ENCODE results near the gene MFAP4. TPM values are rescaled to one million over a fixed set of nuclear protein-coding genes. Genes with fewer than 3 reads are reported as not detected.

MFAP4 gene
- total and polyA plus RNA-seq, 9 donors, result 157 to 328 (median 233) TPM

GRCh38 chr17:19381361-19381740 lies 5.6 kb downstream of the MFAP4 start:
- Histone ChIP-seq H3K27ac (ENCODE audit: low read length) (no peak overlapping the region), H3K36me3 (ENCODE audit: control insufficient read depth, insufficient read depth, low read length) (peaks cover 66% of the 10 kb centered on the region), H3K4me3 (ENCODE audit: low read length) (no peak overlapping the region), H3K27me3 (ENCODE audit: control insufficient read depth, insufficient read depth, low read length) (no peaks in the 10 kb centered on the region), H3K9me3 (replicated peaks; ENCODE audit: control insufficient read depth, low read depth, low read length) (no peaks in the 10 kb centered on the region), H3K4me1 (ENCODE audit: control insufficient read depth, insufficient read depth, low read length) (peaks cover 58% of the 10 kb centered on the region)
- 83% methylated on average over 3 of the region's 7 CpGs for WGBS (ENCODE audit: insufficient coverage)
- DNase-seq, result no peak

GRCh38 chr17:19380481-19381301 lies 6.3 kb downstream of the MFAP4 start:
- DNase-seq, result no peak
- Histone ChIP-seq H3K36me3 (ENCODE audit: control insufficient read depth, insufficient read depth, low read length) (peaks cover 66% of the 10 kb centered on the region), H3K4me3 (ENCODE audit: low read length) (no peak overlapping the region), H3K9me3 (replicated peaks; ENCODE audit: control insufficient read depth, low read depth, low read length) (no peaks in the 10 kb centered on the region), H3K27ac (ENCODE audit: low read length) (no peak overlapping the region), H3K4me1 (ENCODE audit: control insufficient read depth, insufficient read depth, low read length) (peaks cover 55% of the 10 kb centered on the region), H3K27me3 (ENCODE audit: control insufficient read depth, insufficient read depth, low read length) (no peaks in the 10 kb centered on the region)
- WGBS (ENCODE audit: insufficient coverage), result 89% methylated on average over 26 of the region's 29 CpGs

GRCh38 chr17:19379361-19380065 lies 7.5 kb downstream of the MFAP4 start:
- Histone ChIP-seq H3K9me3 (replicated peaks; ENCODE audit: control insufficient read depth, low read depth, low read length) (no peaks in the 10 kb centered on the region), H3K4me3 (ENCODE audit: low read length) (peak overlapping the region; percentile 94), H3K36me3 (ENCODE audit: control insufficient read depth, insufficient read depth, low read length) (peaks cover 54% of the 10 kb centered on the region), H3K4me1 (ENCODE audit: control insufficient read depth, insufficient read depth, low read length) (peaks cover 43% of the 10 kb centered on the region), H3K27ac (ENCODE audit: low read length) (peak overlapping the region; percentile 93), H3K27me3 (ENCODE audit: control insufficient read depth, insufficient read depth, low read length) (no peaks in the 10 kb centered on the region)
- WGBS (ENCODE audit: insufficient coverage), result 69% methylated on average over 5 of the region's 13 CpGs
- DNase-seq, result no peak

GRCh38 chr17:19378416-19379360 lies 8.3 kb downstream of the MFAP4 start, which contains the start of gene MAPK7:
TSS of gene MAPK7 (plus strand) at chr17:19378498. CDS start at chr17:19378901, 403 bp downstream.
- peaks cover 35% of the 10 kb centered on the region for H3K4me1 ChIP-seq (ENCODE audit: control insufficient read depth, insufficient read depth, low read length)
- DNase-seq, result peak; percentile 41
- peak within 1 kb of the TSS; percentile 94 for H3K4me3 ChIP-seq (ENCODE audit: low read length)
- peak within 1 kb of the TSS; percentile 100 for H3K27ac ChIP-seq (ENCODE audit: low read length)
- WGBS (ENCODE audit: insufficient coverage), result 1% methylated on average over 64 of the region's 69 CpGs
- no peaks in the 10 kb centered on the region for H3K9me3 ChIP-seq (replicated peaks; ENCODE audit: control insufficient read depth, low read depth, low read length)
- H3K27me3 ChIP-seq (ENCODE audit: control insufficient read depth, insufficient read depth, low read length), result no peaks in the 10 kb centered on the region
- H3K36me3 ChIP-seq (ENCODE audit: control insufficient read depth, insufficient read depth, low read length), result peaks cover 46% of the 10 kb centered on the region

GRCh38 chr17:19377602-19378415 lies 9.2 kb downstream of the MFAP4 start:
- under 1% methylated on average over 65 of the region's 67 CpGs for WGBS (ENCODE audit: insufficient coverage)

GRCh38 chr17:19376811-19377210 lies 10.2 kb downstream of the MFAP4 start:
- DNase-seq, result no peak
- Histone ChIP-seq H3K27ac (ENCODE audit: low read length) (peak overlapping the region; percentile 100), H3K4me1 (ENCODE audit: control insufficient read depth, insufficient read depth, low read length) (peaks cover 19% of the 10 kb centered on the region), H3K36me3 (ENCODE audit: control insufficient read depth, insufficient read depth, low read length) (peaks cover 27% of the 10 kb centered on the region), H3K27me3 (ENCODE audit: control insufficient read depth, insufficient read depth, low read length) (no peaks in the 10 kb centered on the region), H3K4me3 (ENCODE audit: low read length) (peak overlapping the region; percentile 74), H3K9me3 (replicated peaks; ENCODE audit: control insufficient read depth, low read depth, low read length) (no peaks in the 10 kb centered on the region)
- no CpG with 5 or more reads among the region's 2 CpGs for WGBS (ENCODE audit: insufficient coverage)

More at GRCh38 chr17:19377602-19378415, 9.2 kb downstream of the MFAP4 start:
- Histone ChIP-seq H3K4me3 (ENCODE audit: low read length) (peak overlapping the region; percentile 94), H3K36me3 (ENCODE audit: control insufficient read depth, insufficient read depth, low read length) (peaks cover 37% of the 10 kb centered on the region), H3K4me1 (ENCODE audit: control insufficient read depth, insufficient read depth, low read length) (peaks cover 26% of the 10 kb centered on the region), H3K27me3 (ENCODE audit: control insufficient read depth, insufficient read depth, low read length) (no peaks in the 10 kb centered on the region), H3K27ac (ENCODE audit: low read length) (peak overlapping the region; percentile 100), H3K9me3 (replicated peaks; ENCODE audit: control insufficient read depth, low read depth, low read length) (no peaks in the 10 kb centered on the region)
- DNase-seq, result peak; percentile 100

GRCh38 chr17:19375732-19376131 lies 11.3 kb downstream of the MFAP4 start:
- DNase-seq, result no peak
- no peaks in the 10 kb centered on the region for H3K27me3 ChIP-seq (ENCODE audit: control insufficient read depth, insufficient read depth, low read length)
- no CpG with 5 or more reads among the region's 1 CpG for WGBS (ENCODE audit: insufficient coverage)

GRCh38 chr17:19374136-19374535 lies 12.9 kb downstream of the MFAP4 start:
- H3K4me3 ChIP-seq (ENCODE audit: low read length), result no peak overlapping the region
- H3K9me3 ChIP-seq (replicated peaks; ENCODE audit: control insufficient read depth, low read depth, low read length), result no peaks in the 10 kb centered on the region
- no peak overlapping the region for H3K27ac ChIP-seq (ENCODE audit: low read length)
- 95% methylated on average over 2 of the region's 5 CpGs for WGBS (ENCODE audit: insufficient coverage)
- H3K36me3 ChIP-seq (ENCODE audit: control insufficient read depth, insufficient read depth, low read length), result peaks cover under 1% of the 10 kb centered on the region
- H3K4me1 ChIP-seq (ENCODE audit: control insufficient read depth, insufficient read depth, low read length), result peaks cover 17% of the 10 kb centered on the region
- no peak for DNase-seq
- no peaks in the 10 kb centered on the region for H3K27me3 ChIP-seq (ENCODE audit: control insufficient read depth, insufficient read depth, low read length)

More at GRCh38 chr17:19375732-19376131, 11.3 kb downstream of the MFAP4 start:
- Histone ChIP-seq H3K36me3 (ENCODE audit: control insufficient read depth, insufficient read depth, low read length) (peaks cover 16% of the 10 kb centered on the region), H3K27ac (ENCODE audit: low read length) (no peak overlapping the region), H3K4me1 (ENCODE audit: control insufficient read depth, insufficient read depth, low read length) (peaks cover 19% of the 10 kb centered on the region), H3K9me3 (replicated peaks; ENCODE audit: control insufficient read depth, low read depth, low read length) (no peaks in the 10 kb centered on the region), H3K4me3 (ENCODE audit: low read length) (no peak overlapping the region)

- Histone ChIP-seq H3K27me3 (ENCODE audit: control insufficient read depth, insufficient read depth, low read length) (no peaks in the 10 kb centered on the region), H3K9me3 (replicated peaks; ENCODE audit: control insufficient read depth, low read depth, low read length) (no peaks in the 10 kb centered on the region), H3K4me1 (ENCODE audit: control insufficient read depth, insufficient read depth, low read length) (peaks cover 13% of the 10 kb centered on the region), H3K36me3 (ENCODE audit: control insufficient read depth, insufficient read depth, low read length) (no peaks in the 10 kb centered on the region), H3K27ac (ENCODE audit: low read length) (no peak overlapping the region), H3K4me3 (ENCODE audit: low read length) (no peak overlapping the region)
- WGBS (ENCODE audit: insufficient coverage), result 87% methylated on average over 4 of the region's 8 CpGs
- DNase-seq, result peak; percentile 6
These were observed 14.0 kb downstream of the MFAP4 start for GRCh38 chr17:19372866-19373504.
